ENCODE results near the gene FIZ1.
A peak's percentile ranks its signal among the peaks of the same experiment; 100 is the strongest.

FIZ1 gene, protein sequence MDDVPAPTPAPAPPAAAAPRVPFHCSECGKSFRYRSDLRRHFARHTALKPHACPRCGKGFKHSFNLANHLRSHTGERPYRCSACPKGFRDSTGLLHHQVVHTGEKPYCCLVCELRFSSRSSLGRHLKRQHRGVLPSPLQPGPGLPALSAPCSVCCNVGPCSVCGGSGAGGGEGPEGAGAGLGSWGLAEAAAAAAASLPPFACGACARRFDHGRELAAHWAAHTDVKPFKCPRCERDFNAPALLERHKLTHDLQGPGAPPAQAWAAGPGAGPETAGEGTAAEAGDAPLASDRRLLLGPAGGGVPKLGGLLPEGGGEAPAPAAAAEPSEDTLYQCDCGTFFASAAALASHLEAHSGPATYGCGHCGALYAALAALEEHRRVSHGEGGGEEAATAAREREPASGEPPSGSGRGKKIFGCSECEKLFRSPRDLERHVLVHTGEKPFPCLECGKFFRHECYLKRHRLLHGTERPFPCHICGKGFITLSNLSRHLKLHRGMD

DNA sequence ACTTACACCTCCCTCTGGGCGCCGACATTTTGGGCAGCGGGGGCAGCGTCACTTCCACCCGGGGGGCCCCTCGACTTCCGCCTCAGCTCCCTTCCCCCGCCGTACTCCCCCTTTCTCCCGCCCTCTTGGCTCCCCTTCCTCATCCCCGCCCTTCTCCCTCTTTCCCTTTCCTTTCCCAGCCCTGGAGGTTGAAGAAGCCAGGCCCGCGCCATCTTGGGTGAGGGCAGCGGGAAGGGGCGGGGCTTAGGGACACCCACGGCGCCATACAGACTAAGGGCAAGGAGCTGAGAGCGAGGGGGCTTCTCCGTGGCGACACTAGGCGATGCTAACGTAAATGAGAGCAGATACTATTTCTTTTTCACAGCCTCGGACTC, at the start of gene FIZ1:
Gene FIZ1 (minus strand): TSS at position 50 of the 374 bp plus-strand sequence. CDS start 1,652 bp downstream, outside the sequence.
- peak; percentile 95 for DNase-seq (ENCODE audit: low read depth in 2 of 2)

DNA sequence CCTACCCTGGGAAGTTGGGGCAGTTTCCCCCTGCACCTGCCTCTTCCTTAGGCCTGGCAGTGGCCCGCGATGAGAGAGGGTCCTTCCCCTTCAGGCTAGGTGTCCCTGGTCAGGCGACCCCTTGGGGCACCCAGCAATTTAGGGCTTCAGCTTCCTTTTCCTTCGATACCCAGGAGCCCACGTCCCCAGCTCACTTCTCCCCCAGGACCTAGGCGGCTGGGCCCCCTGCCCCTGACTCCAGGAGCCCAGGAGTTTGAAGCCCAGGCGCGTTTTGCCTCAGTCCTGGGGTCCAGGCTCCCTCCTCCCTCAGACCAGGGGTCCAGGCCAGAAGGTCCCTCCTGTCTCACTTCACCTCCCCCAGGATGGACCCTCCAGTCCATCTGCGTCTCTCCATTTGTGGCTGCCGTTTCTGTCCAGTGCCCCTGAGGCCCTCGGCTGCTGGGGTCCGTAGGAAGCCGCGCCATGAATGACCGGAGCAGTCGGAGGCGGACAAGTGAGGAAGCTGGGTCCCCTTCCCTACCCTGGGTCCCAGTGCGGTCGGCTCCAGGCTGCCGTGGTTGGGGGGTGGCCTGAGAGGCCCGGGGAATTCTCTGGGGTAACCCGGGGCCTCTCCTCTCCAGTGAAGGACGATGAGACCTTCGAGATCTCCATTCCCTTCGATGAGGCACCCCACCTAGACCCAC, 49.4 kb upstream of the FIZ1 start:
- DNase-seq (ENCODE audit: low read depth in 2 of 2): no peak

DNA sequence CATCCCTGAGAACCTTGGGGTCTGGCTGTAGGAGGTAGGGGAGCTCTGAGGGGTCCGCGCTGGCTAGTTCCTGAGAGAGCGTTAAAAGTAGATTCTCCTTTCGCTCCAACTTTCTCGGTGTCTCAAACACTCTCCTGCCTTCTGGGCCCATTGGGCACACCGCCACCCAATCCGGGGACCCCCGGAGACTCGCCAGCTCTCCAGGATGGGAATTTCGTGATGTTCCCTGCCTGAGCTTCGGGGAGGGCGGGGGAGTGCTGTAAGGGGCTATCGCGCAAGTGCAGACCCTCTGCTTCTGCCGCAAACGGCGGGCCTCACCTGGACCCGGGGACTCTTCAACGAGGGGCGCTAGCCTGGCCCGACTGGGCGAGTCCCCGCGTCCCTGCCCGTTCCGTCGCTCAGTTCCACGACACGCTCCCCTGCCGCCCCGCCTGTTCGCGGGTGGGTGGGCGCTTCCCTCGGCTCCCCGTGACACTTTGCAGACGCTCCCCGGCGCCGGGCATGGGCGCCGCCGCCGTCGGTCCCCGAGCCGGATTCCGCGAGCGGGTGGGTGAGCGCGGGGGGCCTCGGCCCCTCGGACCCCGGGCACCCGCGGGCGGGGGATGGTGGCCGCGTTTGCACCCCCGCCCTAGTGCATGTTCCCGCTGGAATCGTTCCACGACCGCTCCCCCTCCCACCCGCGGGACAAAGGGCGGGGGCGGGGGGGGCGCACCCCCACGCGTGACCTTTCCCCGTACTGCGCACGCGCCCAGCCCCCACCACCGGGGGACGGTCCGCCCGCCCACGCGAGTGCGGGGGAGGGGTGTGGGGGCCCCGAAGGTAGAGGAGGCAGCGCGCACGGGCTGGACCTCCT, 48.6 kb upstream of the FIZ1 start, which contains the start of gene CCDC106:
Gene CCDC106 (plus strand): TSS at position 481 of the 853 bp plus-strand sequence. CDS start 835 bp downstream, outside the sequence.
- no peak for DNase-seq (ENCODE audit: low read depth in 2 of 2)

DNA sequence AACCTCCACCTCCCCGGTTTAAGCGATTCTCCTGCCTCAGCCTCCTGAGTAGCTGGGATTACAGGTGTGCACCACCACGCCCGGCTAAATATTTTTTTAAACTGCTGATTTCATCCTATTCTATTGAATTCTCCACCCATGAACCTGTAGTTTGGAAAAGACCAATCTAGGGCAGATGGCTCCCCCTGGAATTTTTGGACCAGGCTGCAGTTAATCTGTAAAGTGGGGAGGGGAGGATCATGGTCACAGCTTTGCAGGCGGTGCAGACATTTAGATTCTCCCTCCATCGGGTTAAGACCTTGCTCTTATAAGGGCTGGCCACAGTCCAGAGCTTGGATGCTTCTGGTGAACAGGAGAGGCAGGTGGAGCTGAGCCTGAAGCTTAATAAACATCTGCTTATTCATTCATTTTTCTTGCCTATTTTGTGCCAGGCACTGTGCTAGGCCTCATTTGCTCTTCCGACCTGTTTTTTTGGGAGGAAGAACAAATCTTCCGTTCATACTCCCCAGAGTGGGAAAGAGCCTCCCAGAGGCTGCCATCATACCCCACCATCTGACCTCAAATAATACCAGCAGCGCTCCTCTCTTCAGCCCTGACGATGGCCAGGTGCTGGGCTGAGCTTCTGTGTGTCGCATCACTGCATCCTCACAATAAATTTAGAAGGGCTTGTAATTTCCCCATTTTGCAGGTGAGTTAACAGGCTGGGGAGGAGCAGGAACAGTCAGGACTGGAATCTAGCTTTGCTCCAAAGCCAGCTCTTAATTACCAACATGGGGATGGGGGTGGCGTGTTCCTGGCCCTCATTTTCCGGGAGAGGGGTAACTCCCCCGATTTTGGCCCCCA, 47.8 kb upstream of the FIZ1 start:
- DNase-seq (ENCODE audit: low read depth in 2 of 2): no peak

DNA sequence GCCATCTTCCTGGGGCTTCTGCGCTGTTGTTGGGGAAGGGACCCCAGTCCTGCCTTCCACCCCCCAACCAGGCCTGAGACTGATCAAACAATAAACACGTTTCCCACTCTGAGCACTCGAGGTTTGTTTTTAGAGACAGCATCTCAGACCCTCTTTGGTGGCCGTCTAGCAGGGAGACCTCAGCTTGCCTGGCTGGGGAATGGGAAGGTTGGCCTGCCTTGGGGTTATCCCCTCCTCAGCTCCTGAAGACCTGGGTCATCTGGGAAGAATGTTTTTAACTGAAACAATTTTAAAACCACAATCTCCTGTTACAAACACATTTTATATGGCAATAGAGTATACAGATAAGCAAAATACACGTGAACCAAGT, 46.2 kb upstream of the FIZ1 start:
- DNase-seq (ENCODE audit: low read depth in 2 of 2): no peak

DNA sequence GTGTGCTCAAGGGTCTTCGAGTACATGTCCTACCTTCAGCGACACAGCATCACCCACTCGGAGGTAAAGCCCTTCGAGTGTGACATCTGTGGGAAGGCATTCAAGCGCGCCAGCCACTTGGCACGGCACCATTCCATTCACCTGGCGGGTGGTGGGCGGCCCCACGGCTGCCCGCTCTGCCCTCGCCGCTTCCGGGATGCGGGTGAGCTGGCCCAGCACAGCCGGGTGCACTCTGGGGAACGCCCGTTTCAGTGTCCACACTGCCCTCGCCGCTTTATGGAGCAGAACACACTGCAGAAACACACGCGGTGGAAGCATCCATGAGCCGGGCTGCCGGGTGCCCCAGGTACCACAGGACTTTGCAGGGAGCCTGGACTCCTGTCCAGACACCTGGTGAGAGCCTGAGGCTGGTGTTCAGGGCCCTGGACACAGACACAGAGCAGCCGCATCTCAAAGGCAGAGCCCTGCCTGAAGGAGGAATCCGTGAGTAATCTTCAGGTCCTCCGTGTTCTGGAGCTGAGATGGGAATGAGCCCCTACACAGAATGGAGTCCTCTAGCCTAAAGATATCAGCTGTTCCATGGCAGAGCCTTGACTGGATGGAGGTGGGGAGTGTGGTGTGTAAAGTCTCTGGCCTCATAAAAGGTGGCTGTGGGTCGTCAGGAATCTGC, 45.7 kb upstream of the FIZ1 start:
- DNase-seq (ENCODE audit: low read depth in 2 of 2): no peak

DNA sequence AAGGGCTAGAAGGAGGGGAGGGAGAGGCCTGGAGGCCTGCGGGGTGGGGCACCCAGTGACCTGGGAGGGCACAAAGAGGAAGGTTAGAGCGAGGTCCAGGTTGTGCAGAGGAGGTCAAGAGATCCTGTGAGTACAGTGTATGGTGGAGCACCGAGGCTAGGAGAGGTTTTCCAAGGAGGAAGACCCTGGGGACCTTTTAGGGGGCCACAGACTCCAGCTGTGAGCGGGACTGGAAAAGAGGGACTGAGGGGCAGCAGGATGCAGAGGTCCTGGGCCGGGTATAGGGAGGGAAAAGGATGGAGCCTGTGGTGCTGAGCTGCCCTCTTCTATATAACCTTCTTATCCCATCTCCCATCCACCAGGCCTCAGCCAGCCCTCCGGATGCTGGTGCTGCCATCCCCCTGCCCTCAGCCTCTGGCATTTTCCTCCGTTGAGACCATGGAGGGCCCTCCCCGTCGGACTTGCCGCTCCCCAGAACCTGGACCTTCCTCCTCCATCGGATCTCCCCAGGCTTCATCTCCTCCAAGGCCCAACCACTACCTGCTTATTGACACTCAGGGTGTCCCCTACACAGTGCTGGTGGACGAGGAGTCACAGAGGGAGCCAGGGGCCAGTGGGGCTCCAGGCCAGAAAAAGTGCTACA, 45.0 kb upstream of the FIZ1 start:
- DNase-seq (ENCODE audit: low read depth in 2 of 2): no peak

DNA sequence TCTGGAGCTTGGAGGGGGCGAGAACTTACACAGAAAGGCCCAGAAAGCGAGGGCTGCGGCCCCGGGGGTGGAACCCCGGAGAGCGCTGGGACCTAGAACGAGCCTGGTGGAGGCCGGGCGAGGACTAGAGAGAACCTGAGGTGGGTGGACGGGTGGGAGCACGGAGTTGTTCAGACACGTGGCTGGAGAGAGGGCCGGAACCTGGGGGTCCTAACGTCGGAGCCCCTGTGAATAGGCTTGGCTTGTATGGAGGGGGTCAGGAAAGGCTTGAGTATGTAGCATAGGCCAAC, 44.5 kb upstream of the FIZ1 start:
- no peak for DNase-seq (ENCODE audit: low read depth in 2 of 2)

DNA sequence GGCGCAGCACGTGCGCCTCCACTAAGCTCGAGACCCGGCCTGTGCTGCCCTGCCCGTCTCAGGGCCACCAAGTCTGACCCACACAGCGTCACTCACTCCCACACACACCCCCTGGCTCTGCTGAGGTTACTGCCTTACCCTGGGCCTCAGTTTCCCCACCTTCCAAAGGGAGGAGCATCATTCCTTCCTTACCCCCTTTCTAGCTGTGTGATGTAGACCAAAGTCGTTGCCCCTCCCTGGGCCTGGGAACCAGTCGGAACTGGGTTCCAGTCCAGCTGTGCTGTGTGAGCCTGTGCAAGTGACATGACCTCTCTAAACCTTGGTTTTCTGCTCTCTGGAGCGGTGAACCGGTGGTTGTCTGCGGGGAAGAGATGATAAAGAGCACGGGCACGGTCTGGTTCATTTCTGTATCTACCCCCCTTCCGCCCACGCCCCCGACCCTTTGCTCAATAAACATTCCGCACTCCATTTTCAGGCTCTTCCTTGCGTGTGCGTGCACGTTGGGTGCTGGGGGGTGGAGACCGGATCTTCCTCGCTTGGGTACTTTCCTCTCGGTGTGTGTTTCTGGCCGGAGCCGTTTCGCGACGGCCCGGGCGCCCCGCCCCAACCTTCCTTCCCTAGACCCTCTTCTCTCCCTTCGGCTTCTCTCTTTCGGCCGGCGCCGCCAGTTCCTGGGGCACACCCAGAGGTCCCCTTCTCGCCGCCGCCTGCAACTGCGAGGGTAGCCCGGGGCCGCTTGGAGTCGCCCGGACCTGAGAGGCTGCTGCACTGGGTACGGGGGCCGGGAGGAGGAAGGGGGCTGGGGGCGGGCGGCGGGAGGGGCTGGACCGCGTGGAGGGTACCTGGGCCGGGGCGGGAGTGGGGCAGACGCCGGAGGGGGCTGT, 43.9 kb upstream of the FIZ1 start, which contains the start of gene ZNF581:
Gene ZNF581 (plus strand): TSS at position 647 of the 884 bp plus-strand sequence. CDS start 923 bp downstream, outside the sequence.
- peak; percentile 78 to 79 for DNase-seq (ENCODE audit: low read depth in 2 of 2)

DNA sequence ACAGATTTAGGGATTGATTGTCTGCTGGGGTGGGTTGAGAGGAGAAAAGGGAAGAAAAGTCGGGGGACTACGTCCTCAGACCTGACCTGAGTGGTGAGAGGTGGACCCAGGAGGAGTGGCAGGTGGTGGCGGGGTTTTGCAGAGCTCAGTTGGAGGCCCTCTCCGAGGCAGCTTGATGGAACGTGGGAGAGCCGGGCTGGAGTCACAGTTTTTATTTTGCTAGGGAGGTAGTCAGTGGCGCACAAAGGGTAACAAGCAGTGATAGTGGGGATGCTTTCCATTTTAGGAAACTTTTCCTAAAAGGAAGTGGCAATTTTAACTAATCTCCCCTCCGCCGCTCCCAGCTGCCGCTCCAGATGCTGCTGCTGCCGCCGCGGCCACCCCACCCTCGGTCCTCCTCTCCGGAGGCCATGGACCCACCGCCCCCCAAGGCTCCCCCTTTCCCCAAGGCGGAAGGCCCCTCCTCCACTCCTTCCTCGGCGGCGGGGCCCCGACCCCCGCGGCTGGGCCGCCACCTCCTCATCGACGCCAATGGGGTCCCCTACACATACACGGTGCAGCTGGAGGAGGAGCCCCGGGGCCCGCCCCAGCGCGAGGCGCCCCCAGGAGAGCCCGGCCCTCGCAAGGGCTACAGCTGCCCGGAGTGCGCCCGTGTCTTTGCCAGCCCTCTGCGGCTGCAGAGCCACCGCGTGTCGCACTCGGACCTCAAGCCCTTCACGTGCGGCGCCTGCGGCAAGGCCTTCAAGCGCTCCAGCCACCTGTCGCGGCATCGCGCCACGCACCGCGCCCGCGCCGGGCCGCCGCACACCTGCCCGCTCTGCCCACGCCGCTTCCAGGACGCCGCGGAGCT, 43.1 kb upstream of the FIZ1 start:
- DNase-seq (ENCODE audit: low read depth in 2 of 2): no peak

DNA sequence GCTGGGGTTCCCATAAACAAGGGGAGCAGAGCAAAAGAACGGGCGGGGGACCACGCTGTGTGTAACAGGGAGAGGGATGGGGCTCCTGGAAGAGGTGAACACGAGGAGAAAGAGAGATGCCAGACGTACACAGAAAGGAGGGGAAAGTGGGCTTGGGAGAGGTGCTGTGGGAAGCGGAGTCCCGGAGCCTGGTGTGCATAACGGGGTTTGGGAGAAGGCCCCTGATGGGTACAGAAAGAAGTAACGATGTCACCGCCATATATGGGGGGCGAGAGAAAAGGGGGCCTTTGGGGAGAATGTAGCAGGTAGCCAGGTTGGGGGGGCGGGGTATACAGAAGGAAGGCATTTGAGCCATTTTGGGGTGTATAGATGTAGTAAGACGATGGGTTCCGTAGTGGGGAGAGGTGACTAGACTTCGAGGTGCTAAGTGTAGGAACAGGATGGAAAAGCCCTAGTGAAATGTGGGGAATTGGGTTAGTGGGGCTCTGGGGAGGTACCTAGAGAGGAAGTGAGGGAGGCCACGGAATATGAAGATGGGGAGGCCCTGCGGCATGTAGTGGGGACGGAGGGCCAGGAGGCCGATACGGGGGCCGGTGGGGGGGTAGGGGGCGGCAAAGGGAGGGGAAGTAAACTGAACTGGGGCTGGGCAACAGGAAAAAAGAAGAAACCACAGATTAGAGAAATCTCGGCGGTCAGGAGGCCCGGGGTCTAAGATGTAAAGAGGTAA, 42.3 kb upstream of the FIZ1 start:
- no peak for DNase-seq (ENCODE audit: low read depth in 2 of 2)

DNA sequence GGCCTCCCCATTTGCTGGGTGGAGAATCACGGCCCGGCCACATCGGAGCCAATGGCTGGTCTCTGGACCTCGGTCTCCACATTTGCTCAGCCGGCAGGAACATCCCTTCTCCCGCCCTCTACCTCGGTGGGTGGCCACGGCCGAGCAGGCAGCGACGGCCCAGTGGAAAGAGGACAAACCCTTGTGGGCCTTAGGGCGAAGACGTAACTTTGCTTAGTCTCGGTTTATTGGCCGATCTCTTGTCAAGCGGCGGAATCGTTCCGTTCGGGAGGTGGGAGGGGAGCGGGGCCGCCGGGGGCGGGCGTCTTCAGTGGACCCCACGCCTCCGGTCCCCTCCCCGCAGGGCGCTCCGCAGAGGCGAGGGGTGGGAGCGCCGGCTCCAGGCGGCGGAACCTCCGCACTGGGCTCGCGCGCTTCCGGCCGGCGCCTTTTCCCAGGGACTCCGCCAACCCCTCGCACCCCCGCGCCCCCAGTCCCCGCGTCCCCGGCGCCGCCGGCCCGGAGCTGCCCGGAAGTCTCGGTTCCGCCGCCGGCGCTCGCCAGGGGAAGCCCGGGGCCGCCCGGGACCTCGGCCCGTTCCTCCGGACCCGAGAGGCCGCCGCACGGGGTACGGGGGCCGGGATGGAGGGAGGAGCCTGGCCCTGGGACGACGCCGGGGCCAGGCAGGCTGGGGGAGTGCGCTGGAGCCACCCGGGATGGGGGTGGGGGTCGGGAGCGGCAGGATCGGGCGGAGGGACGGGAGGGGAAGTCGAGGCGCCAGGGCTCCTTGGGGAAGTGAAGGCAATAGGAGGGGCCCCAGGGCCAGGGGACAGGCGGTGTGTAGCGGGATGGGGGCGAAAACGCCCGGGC, 41.5 kb upstream of the FIZ1 start, which contains the start of gene ZNF580:
Gene ZNF580 (plus strand): TSS at position 426 of the 849 bp plus-strand sequence. CDS start 1,507 bp downstream, outside the sequence.
- peak in 1 of 2 donors; percentile 56 for DNase-seq (ENCODE audit: low read depth in 2 of 2)

DNA sequence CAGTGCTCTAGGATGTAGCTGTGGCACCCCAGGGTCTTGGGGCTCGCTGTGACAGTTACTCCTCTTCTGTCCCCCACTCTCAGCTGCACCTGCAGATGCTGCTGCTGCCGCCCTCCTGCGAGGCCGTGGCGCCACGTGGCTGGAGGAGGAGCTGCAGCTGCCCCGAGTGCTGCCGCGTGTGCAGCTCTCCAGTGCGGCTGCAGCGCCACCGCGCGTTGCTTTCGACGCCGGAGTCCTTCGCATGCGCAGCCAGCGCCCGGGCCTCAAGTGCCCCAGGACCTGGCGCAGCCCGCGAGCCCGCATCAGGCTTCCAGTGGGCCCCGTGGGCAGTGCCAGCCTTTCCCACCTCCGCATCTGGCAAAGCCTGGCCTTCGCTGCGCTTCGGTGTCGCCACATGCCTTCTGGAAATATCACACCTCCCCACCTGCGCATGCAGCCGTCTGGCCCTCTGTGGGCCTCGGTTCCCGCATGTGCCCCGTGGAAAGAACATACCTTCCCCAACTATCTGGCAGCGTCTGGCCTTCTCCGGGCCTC, 40.8 kb upstream of the FIZ1 start:
- DNase-seq (ENCODE audit: low read depth in 2 of 2): peak; percentile 69 to 74

DNA sequence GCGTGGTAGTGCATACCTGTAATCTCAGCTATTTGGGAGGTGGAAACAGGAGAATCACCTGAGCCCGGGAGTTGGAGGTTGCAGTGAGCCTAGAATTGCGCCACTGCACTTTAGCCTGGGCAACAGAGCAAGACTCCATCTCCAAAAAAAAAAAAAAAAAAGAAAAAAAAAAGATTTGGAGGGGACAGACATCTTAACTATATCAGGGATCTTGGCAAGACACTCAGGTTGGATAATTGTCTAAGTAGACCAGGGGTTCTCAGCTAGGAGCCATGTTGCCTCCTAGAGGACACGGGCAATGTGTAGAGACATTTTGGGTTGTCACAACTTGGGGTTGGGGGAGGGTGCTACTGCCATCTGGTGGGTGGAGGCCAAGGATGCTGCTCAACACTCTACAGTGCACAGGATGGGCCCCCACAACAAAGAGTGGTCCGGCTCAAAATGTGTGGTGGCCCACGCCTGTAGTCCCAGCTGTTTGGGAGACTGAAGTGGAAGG, 39.6 kb upstream of the FIZ1 start:
- peak in 1 of 2 donors; percentile 57 for DNase-seq (ENCODE audit: low read depth in 2 of 2)

DNA sequence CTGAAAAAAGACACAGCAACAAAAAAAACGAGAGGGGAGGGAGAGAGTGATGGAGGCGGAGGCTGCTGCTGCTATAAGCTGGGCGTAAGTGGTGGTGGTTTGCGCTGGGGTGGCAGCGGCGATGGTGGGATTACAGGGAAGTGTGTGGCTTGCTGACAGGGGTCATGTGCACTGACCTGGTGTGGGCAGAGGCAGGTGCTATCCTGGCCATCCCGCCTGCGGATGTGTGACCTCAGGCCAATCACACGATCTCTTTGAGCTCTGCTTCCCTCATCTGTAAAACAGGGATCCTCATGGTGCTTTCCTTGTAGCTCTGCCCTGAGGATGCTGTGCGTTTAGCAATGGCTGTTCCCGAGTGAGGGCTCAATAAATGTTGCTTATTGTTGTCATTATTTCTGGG, 38.2 kb upstream of the FIZ1 start:
- no peak for DNase-seq (ENCODE audit: low read depth in 2 of 2)

DNA sequence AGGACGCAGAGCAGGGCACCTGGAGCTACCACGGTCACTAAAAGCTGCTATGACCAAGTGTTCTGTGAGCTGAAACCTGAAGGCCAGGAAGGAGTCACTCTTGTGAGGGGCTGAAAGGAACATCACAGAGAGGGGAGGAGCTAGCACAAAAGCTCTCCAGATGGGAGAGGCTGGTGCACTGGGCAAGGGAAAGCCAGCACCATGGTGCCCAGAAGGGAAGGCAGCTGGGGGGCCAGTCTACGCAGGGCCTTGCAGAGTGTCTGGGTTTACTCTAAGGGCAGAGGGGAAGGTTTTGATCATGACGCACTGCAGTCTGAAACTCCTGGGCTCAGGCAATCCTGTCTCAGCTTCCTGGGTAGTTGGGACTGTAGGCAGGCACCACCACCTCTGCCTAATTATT, 37.4 kb upstream of the FIZ1 start:
- DNase-seq (ENCODE audit: low read depth in 2 of 2): no peak

Measured in stimulated activated CD4-positive, alpha-beta T cell treated with anti-CD3 and anti-CD28 coated beads, Interleukin-15, amount 100 ng/mL, for 48 hours (primary cell).